Dendritic cell treated with granulocyte-macrophage colony-stimulating factor and Interleukin-4, amounts not matched to agents 40 ng/mL and 50 ng/mL, for 4 days (primary cell): Measurements from ENCODE around the gene FAM76B.

ENCODE experiments used
- H3K27ac Mint-ChIP-seq: one replicate; pipeline ENCODE4 v1.8.0; 2022; ENCODE audit warnings: mild to moderate bottlenecking, mixed read lengths
- H3K27me3 Mint-ChIP-seq: one replicate; pipeline ENCODE4 v1.8.0; 2022; ENCODE audit warnings: mild to moderate bottlenecking, mixed read lengths
- H3K36me3 Mint-ChIP-seq: one replicate; pipeline ENCODE4 v1.8.0; 2022; ENCODE audit warnings: low read depth, mixed read lengths
- H3K4me1 Mint-ChIP-seq: one replicate; pipeline ENCODE4 v1.8.0; 2022; ENCODE audit warnings: low read depth, mixed read lengths
- H3K4me3 Mint-ChIP-seq: one replicate; pipeline ENCODE4 v1.8.0; 2022; ENCODE audit warnings: mild to moderate bottlenecking, moderate library complexity, mixed read lengths
- H3K9me3 Mint-ChIP-seq: one replicate; pipeline ENCODE4 v1.8.0; 2022; ENCODE audit warnings: mixed read lengths
- intact Hi-C: fragments of 100-400 bp; cut with micrococcal nuclease; formaldehyde crosslinking; loops from one replicate; pipeline ENCODE4 v1.15.0; 2022

FAM76B gene

GRCh38 chr11:95732930-95733602, 56.5 kb downstream of the FAM76B start:
- intact Hi-C loops = no loop called here
- peaks cover 3% of the 10 kb centered on the region for H3K27me3 Mint-ChIP-seq
- H3K36me3 Mint-ChIP-seq = no peaks in the 10 kb centered on the region
- H3K27ac Mint-ChIP-seq = no peak overlapping the region
- H3K9me3 Mint-ChIP-seq = no peaks in the 10 kb centered on the region
- no peak overlapping the region for H3K4me3 Mint-ChIP-seq
- H3K4me1 Mint-ChIP-seq = peaks cover 15% of the 10 kb centered on the region

- Mint-ChIP-seq H3K27me3 (peaks cover under 1% of the 10 kb centered on the region), H3K27ac (no peak overlapping the region), H3K36me3 (no peaks in the 10 kb centered on the region), H3K4me3 (no peak overlapping the region), H3K9me3 (no peaks in the 10 kb centered on the region), H3K4me1 (peaks cover 2% of the 10 kb centered on the region)
- intact Hi-C loops = no loop called here
Measured at GRCh38 chr11:95729462-95729861, 60.1 kb downstream of the FAM76B start.

GRCh38 chr11:95728790-95729189, 60.8 kb downstream of the FAM76B start:
- Mint-ChIP-seq H3K9me3 (no peaks in the 10 kb centered on the region), H3K27ac (no peak overlapping the region), H3K36me3 (no peaks in the 10 kb centered on the region), H3K4me1 (no peaks in the 10 kb centered on the region), H3K4me3 (no peak overlapping the region), H3K27me3 (no peaks in the 10 kb centered on the region)
- intact Hi-C loops = no loop called here

- no peak overlapping the region for H3K4me3 Mint-ChIP-seq
- no peaks in the 10 kb centered on the region for H3K36me3 Mint-ChIP-seq
- no peaks in the 10 kb centered on the region for H3K9me3 Mint-ChIP-seq
- H3K27me3 Mint-ChIP-seq = no peaks in the 10 kb centered on the region
- no peaks in the 10 kb centered on the region for H3K4me1 Mint-ChIP-seq
- intact Hi-C loops = no loop called here
- H3K27ac Mint-ChIP-seq = no peak overlapping the region
Measured at GRCh38 chr11:95728094-95728493, 61.5 kb downstream of the FAM76B start.

- H3K4me1 Mint-ChIP-seq = no peaks in the 10 kb centered on the region
- H3K27ac Mint-ChIP-seq = no peak overlapping the region
- no peaks in the 10 kb centered on the region for H3K36me3 Mint-ChIP-seq
- no peak overlapping the region for H3K4me3 Mint-ChIP-seq
- no peaks in the 10 kb centered on the region for H3K27me3 Mint-ChIP-seq
- no peaks in the 10 kb centered on the region for H3K9me3 Mint-ChIP-seq
- intact Hi-C loops = no loop called here
Measured at GRCh38 chr11:95727620-95728019, 62.0 kb downstream of the FAM76B start.

- Mint-ChIP-seq H3K4me3 (no peak overlapping the region), H3K27me3 (no peaks in the 10 kb centered on the region), H3K9me3 (no peaks in the 10 kb centered on the region), H3K27ac (no peak overlapping the region), H3K4me1 (no peaks in the 10 kb centered on the region), H3K36me3 (no peaks in the 10 kb centered on the region)
- intact Hi-C loops = no loop called here
Measured at GRCh38 chr11:95727111-95727510, 62.5 kb downstream of the FAM76B start.

- Mint-ChIP-seq H3K4me1 (no peaks in the 10 kb centered on the region), H3K27me3 (no peaks in the 10 kb centered on the region), H3K27ac (no peak overlapping the region), H3K4me3 (no peak overlapping the region), H3K9me3 (no peaks in the 10 kb centered on the region), H3K36me3 (no peaks in the 10 kb centered on the region)
- intact Hi-C loops = no loop called here
Measured at GRCh38 chr11:95725196-95725595, 64.4 kb downstream of the FAM76B start.

- H3K4me3 Mint-ChIP-seq = no peak overlapping the region
- no peaks in the 10 kb centered on the region for H3K4me1 Mint-ChIP-seq
- intact Hi-C loops = no loop called here
- H3K9me3 Mint-ChIP-seq = no peaks in the 10 kb centered on the region
- no peaks in the 10 kb centered on the region for H3K36me3 Mint-ChIP-seq
- no peaks in the 10 kb centered on the region for H3K27me3 Mint-ChIP-seq
- no peak overlapping the region for H3K27ac Mint-ChIP-seq
Measured at GRCh38 chr11:95723361-95723942, 66.1 kb downstream of the FAM76B start.

- H3K27ac Mint-ChIP-seq = no peak overlapping the region
- H3K4me1 Mint-ChIP-seq = no peaks in the 10 kb centered on the region
- peaks cover 6% of the 10 kb centered on the region for H3K9me3 Mint-ChIP-seq
- intact Hi-C loops = no loop called here
- no peak overlapping the region for H3K4me3 Mint-ChIP-seq
- no peaks in the 10 kb centered on the region for H3K27me3 Mint-ChIP-seq
- no peaks in the 10 kb centered on the region for H3K36me3 Mint-ChIP-seq
Measured at GRCh38 chr11:95720195-95720594, 69.4 kb downstream of the FAM76B start.
